ENCODE results near the gene UBB. TPM values are rescaled to one million over a fixed set of nuclear protein-coding genes. Genes with fewer than 3 reads are reported as not detected.

Gene UBB
- total RNA-seq (1,000 to 10,000 TPM; 1,190 to 3,673 TPM), polyA plus RNA-seq (1,000 to 10,000 TPM; 1,427 to 1,518 TPM)

GRCh38 chr17:16380640-16381495, at the start of gene UBB:
TSS of gene UBB (plus strand) at chr17:16381091. CDS start at chr17:16381908, 817 bp downstream.
- no peaks in the 10 kb centered on the region for H3K9me3 ChIP-seq (ENCODE audit: control insufficient read depth in 4 of 4, low read length in 3 of 4)
- peak; percentile 95 for DNase-seq (ENCODE audit: low spot score)
- peaks cover 0 to 25% (median 13%) of the 10 kb centered on the region in 4 donors for H3K4me1 ChIP-seq (ENCODE audit: control insufficient read depth in 4 of 4, insufficient read depth in 4 of 4, low read length in 3 of 4)
- peak within 1 kb of the TSS; percentile 63 to 96 (median 76) for H3K4me3 ChIP-seq (ENCODE audit: low read depth in 1 of 3, low read length in 3 of 3)
- under 1% methylated on average over 67 of the region's 67 CpGs for WGBS
- H3K9ac ChIP-seq (ENCODE audit: low read depth in 1 of 2, low read length in 2 of 2) = peak within 1 kb of the TSS; percentile 86 to 99
- H3K27ac ChIP-seq (ENCODE audit: low read depth in 1 of 2, low read length in 2 of 2) = peak within 1 kb of the TSS; percentile 96 to 98
- H3K36me3 ChIP-seq (ENCODE audit: control insufficient read depth in 4 of 4, insufficient read depth in 3 of 4, low read depth in 1 of 4, low read length in 3 of 4) = peaks cover 0 to 13% (median 3%) of the 10 kb centered on the region in 4 donors
- TF ChIP-seq, protein P1, sequence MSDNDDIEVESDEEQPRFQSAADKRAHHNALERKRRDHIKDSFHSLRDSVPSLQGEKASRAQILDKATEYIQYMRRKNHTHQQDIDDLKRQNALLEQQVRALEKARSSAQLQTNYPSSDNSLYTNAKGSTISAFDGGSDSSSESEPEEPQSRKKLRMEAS (IDR thresholded peaks at IDR 0.05) = no peak
- peak; percentile 23 for TF ChIP-seq FOXA2 (IDR thresholded peaks at IDR 0.05)
- peak; percentile 89 for TF ChIP-seq SP1 (IDR thresholded peaks at IDR 0.05)
- TF ChIP-seq YY1 (IDR thresholded peaks at IDR 0.05) = peak; percentile 96
- peak; percentile 11 to 42 for TF ChIP-seq RAD21 (IDR thresholded peaks at IDR 0.05)
- TF ChIP-seq ATF3 (IDR thresholded peaks at IDR 0.05) = peak; percentile 98
- TF ChIP-seq, protein P2, sequence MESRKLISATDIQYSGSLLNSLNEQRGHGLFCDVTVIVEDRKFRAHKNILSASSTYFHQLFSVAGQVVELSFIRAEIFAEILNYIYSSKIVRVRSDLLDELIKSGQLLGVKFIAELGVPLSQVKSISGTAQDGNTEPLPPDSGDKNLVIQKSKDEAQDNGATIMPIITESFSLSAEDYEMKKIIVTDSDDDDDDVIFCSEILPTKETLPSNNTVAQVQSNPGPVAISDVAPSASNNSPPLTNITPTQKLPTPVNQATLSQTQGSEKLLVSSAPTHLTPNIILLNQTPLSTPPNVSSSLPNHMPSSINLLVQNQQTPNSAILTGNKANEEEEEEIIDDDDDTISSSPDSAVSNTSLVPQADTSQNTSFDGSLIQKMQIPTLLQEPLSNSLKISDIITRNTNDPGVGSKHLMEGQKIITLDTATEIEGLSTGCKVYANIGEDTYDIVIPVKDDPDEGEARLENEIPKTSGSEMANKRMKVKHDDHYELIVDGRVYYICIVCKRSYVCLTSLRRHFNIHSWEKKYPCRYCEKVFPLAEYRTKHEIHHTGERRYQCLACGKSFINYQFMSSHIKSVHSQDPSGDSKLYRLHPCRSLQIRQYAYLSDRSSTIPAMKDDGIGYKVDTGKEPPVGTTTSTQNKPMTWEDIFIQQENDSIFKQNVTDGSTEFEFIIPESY (IDR thresholded peaks at IDR 0.05) = peak; percentile 77
- peak; percentile 25 to 32 for TF ChIP-seq GABPA (IDR thresholded peaks at IDR 0.05 in 1 of 2, conservative IDR thresholded peaks at IDR 0.05 in 1 of 2)
- TF ChIP-seq RXRA (IDR thresholded peaks at IDR 0.05) = peak; percentile 55 to 77
- peak; percentile 3 to 30 for TF ChIP-seq HNF4A (conservative IDR thresholded peaks at IDR 0.05)
- TF ChIP-seq REST (IDR thresholded peaks at IDR 0.05) = peak; percentile 97
- no peak for TF ChIP-seq HNF4G (IDR thresholded peaks at IDR 0.05)
- peak in 1 of 2 donors; percentile 85 for TF ChIP-seq JUND (IDR thresholded peaks at IDR 0.05)
- TF ChIP-seq FOXA1 (IDR thresholded peaks at IDR 0.05) = no peak
- peak; percentile 65 to 69 for TF ChIP-seq EGR1 (IDR thresholded peaks at IDR 0.05; ENCODE audit: low read depth in 2 of 2)
- TF ChIP-seq TAF1 (conservative IDR thresholded peaks at IDR 0.05) = peak; percentile 97
- TF ChIP-seq CTCF (IDR thresholded peaks at IDR 0.05; ENCODE audit: low read depth, low read length, missing input control) = no peak
- peak; percentile 45 for TF ChIP-seq NR2F2 (IDR thresholded peaks at IDR 0.05)
- H3K27me3 ChIP-seq (ENCODE audit: control insufficient read depth in 4 of 4, insufficient read depth in 4 of 4, low read length in 3 of 4) = no peaks in the 10 kb centered on the region
